Testis (tissue), 3 donors: Measurements from ENCODE around the gene HSPB7. TPM values are rescaled to one million over a fixed set of nuclear protein-coding genes. Genes with fewer than 3 reads are reported as not detected.
"Not testable (repeated sequence)": the region's sequence is repeated elsewhere in the genome, so short reads cannot be mapped to it uniquely, and the experiment has no call there.

Source experiments
- DNase-seq: peaks from one replicate; pipeline ENCODE4 v3.0.0-alpha.2; 2019
- H3K27ac ChIP-seq, 2 donors: fragments of 200-600 bp; sonication (generic); one replicate each; pipeline ENCODE4 v1.5.1; 2019
- H3K27me3 ChIP-seq: fragments of 200-600 bp; sonication (generic); one replicate; pipeline ENCODE4 v1.5.1; 2019
- H3K36me3 ChIP-seq: fragments of 200-600 bp; sonication (generic); one replicate; pipeline ENCODE4 v1.5.1; 2017; ENCODE audit warnings: low read depth; ENCODE audit errors: missing control alignments
- H3K4me1 ChIP-seq: fragments of 200-600 bp; sonication (generic); one replicate; pipeline ENCODE4 v1.5.1; 2019
- H3K4me3 ChIP-seq, 2 donors: fragments of 200-600 bp; sonication (generic); one replicate each; pipeline ENCODE4 v1.5.1; 2017 to 2019
- H3K9me3 ChIP-seq: fragments of 200-600 bp; sonication (generic); one replicate; pipeline ENCODE4 v1.5.1; 2017
- POLR2A ChIP-seq: fragments of 450-650 bp; IDR thresholded peaks from one replicate; pipeline ENCODE4 v1.6.1; 2017; ENCODE audit warnings: antibody characterized with exemption, mild to moderate bottlenecking, moderate library complexity
- WGBS, 2 donors: methylation state at CpG; one replicate each; pipeline ENCODE4 v1.1.5; 2018; 5-methylcytosine and 5-hydroxymethylcytosine counted together
- intact Hi-C: fragments of 100-400 bp; cut with DNase I; formaldehyde crosslinking; loops from one replicate; pipeline ENCODE4 v1.15.1; 2023; ENCODE audit warnings: low total_unique reads
- polyA plus RNA-seq: library from polyadenylated mRNA; stranded (reverse); fragments of 350-450 nt; fragmentation: Illumina TruSeq; extraction: RNeasy Lipid Tissue Mini Kit (QIAGEN cat#74804); gene quantifications from one replicate; pipeline ENCODE4 v1.2.3, GENCODE V29; 2014; ENCODE audit warnings: low read depth, low replicate concordance; ENCODE audit not compliant: insufficient read depth
- total RNA-seq, 2 donors: library from RNA; depleted of rRNA; stranded (reverse); fragments of >200 nt; gene quantifications; one replicate each; pipeline ENCODE4 v1.2.3, GENCODE V29; 2016
- TF ChIP-seq, protein P1 (sequence below), 3 experiments: fragments of 450-650 bp in 2 of 3; fragments of 200-600 bp in 1 of 3; sonication (generic) in 1 of 3; IDR thresholded peaks; one replicate each; pipeline ENCODE4 v1.5.1; 2016 to 2019; ENCODE audit warnings: antibody characterized with exemption in 3 of 3, mild to moderate bottlenecking in 2 of 3, moderate library complexity in 1 of 3

Gene HSPB7
- total and polyA plus RNA-seq, 3 donors from 2014 or later = 9.0 to 31.2 (median 11.7) TPM

DNA sequence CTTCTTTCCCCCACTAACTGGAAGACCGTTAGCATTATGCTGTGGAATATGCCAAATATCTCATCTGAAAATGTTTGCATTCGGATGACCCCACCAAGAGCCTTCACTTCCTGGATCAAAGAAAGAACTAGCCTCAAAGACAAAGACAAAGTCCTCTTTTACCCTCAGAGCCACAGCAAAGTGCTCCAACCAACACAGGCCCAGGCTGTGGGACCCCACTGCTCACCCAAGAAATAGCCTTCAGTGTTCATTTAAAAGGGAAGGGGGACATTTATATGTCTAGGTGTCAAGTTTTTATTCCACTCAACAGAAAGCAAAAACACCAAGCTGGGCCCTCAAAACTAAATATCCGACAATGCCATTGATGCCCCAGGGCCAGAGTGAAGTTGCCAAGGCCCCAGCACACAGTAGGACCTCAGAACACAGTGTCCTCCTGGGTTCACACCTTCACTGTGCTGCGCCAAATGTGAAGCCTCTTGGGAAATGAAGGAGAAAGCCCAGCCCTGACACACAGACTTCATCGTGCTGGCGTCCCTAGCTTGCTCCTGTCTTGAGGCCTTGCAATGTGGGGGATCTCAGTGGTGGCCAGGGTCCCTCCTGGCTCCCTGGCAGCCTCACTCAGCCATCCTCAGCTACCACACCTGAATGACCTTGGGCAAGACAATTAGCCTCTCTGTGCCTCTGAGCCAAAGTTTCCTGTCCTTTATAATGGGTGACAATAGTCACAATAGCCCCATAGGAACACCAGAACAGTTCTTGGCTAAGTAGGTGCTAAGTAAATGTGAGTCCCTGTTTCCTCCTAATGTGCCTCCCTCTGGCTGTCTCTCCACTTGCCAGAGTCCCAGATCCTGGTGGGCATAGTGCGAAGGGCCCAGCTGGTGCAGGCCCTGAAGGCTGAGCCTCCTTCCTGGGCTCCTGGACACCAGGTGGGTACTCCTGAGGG, 37.0 kb upstream of the HSPB7 start:
- WGBS, 2 donors = 78 to 81% methylated on average over 7 of the region's 7 CpGs
- intact Hi-C loops = no loop called here

DNA sequence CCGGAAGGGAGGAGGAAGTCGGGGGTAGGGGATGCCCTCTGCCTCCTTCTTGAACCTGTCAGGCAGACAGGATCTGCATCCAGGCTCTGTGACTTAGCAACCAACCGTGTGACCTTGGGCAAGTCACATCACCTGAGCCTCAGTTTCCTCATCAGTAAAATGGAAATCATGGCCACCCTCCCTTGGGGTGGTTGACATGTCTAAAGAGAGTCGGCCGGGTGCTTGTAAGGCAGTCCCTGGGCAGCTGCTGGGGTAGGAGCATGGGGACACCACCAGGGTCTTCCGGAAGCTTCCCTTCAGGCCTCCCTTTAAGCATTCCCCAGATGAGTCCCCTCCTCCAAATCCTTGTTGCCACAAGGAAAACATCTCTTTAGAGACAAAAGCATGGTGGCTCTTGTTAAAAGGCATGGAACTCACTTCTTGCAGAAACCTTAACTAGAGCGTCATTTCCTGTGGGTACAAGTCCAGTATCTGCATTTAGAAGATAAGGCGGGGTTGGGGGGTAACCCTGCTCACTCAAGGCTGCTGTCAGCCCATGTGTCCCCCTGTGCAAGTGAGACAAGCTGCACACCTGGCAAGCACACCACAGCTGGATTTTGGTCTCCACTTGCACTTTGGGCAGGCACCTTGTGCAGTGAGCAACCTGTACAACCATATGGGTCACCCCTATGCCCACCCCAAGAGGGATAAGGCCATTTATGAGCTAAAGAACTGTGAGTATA, 36.1 kb upstream of the HSPB7 start:
- no peaks in the 10 kb centered on the region for H3K9me3 ChIP-seq
- no peaks in the 10 kb centered on the region for H3K27me3 ChIP-seq
- TF ChIP-seq, protein P1, sequence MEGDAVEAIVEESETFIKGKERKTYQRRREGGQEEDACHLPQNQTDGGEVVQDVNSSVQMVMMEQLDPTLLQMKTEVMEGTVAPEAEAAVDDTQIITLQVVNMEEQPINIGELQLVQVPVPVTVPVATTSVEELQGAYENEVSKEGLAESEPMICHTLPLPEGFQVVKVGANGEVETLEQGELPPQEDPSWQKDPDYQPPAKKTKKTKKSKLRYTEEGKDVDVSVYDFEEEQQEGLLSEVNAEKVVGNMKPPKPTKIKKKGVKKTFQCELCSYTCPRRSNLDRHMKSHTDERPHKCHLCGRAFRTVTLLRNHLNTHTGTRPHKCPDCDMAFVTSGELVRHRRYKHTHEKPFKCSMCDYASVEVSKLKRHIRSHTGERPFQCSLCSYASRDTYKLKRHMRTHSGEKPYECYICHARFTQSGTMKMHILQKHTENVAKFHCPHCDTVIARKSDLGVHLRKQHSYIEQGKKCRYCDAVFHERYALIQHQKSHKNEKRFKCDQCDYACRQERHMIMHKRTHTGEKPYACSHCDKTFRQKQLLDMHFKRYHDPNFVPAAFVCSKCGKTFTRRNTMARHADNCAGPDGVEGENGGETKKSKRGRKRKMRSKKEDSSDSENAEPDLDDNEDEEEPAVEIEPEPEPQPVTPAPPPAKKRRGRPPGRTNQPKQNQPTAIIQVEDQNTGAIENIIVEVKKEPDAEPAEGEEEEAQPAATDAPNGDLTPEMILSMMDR (IDR thresholded peaks at IDR 0.05) = no peak
- no peak for TF ChIP-seq POLR2A
- intact Hi-C loops = no loop called here
- DNase-seq = no peak
- H3K27ac ChIP-seq = no peak overlapping the region
- H3K4me1 ChIP-seq = peaks cover 6% of the 10 kb centered on the region
- no peak overlapping the region for H3K4me3 ChIP-seq
- 64 to 68% methylated on average over 5 to 6 of the region's 8 CpGs for WGBS, 2 donors
- H3K36me3 ChIP-seq = no peaks in the 10 kb centered on the region

More for the DNA sequence above, 37.0 kb upstream of the HSPB7 start:
- H3K4me3 ChIP-seq = no peak overlapping the region
- H3K9me3 ChIP-seq = no peaks in the 10 kb centered on the region
- TF ChIP-seq, protein P1 (IDR thresholded peaks at IDR 0.05) = no peak
- no peak for TF ChIP-seq POLR2A
- no peak overlapping the region for H3K27ac ChIP-seq
- no peak for DNase-seq
- H3K4me1 ChIP-seq = peaks cover 6% of the 10 kb centered on the region
- no peaks in the 10 kb centered on the region for H3K27me3 ChIP-seq
- no peaks in the 10 kb centered on the region for H3K36me3 ChIP-seq

DNA sequence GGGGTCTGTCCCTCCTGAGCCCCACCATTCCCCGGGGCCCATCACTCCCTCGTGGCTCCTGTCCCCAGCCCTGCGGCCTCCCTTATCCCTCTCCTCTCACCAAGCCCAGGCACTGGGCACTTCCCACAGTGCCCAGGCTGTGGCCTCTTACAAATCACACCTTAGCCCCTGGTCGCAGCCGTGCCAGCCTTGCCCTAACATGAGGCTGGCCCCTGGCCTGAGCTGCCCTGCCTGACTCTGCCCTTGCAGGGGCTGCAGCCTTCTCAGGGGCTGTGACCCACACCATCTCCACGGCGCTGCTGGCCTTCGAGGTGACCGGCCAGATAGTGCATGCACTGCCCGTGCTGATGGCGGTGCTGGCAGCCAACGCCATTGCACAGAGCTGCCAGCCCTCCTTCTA, 34.1 kb upstream of the HSPB7 start:
- WGBS, 2 donors = 77 to 79% methylated on average over 12 of the region's 12 CpGs
- intact Hi-C loops, H3K4me3 ChIP-seq: not testable (repeated sequence)

DNA sequence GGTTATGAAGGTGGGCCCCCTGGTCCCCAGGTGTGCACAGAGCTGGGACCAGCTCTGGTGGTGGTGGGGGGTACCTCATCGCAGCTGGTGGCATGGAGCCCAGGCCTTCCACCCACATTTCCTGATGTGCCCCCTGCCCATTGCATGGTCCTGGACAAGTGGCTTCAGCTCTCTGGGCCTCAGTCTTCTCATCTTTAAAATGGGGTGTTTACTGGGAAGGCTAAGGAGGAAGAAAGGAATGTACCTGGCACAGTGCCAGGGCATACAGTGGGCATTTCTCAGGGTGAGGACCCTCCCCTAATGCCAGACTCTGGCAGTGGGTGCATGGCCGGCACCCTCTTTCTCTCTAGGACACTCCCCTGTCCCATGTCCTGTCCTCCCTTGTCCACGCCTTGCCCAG, 33.2 kb upstream of the HSPB7 start:
- no peaks in the 10 kb centered on the region for H3K9me3 ChIP-seq
- no peaks in the 10 kb centered on the region for H3K36me3 ChIP-seq
- 94% methylated on average over 3 of the region's 3 CpGs for WGBS, 2 donors
- no peak overlapping the region for H3K4me3 ChIP-seq
- no peak for DNase-seq
- H3K27me3 ChIP-seq = no peaks in the 10 kb centered on the region
- intact Hi-C loops = no loop called here
- TF ChIP-seq, protein P1 (IDR thresholded peaks at IDR 0.05) = no peak
- no peak for TF ChIP-seq POLR2A
- H3K27ac ChIP-seq = no peak overlapping the region
- peaks cover 4% of the 10 kb centered on the region for H3K4me1 ChIP-seq

More for the DNA sequence above, 34.1 kb upstream of the HSPB7 start:
- H3K9me3 ChIP-seq, H3K27me3 ChIP-seq, H3K36me3 ChIP-seq, H3K27ac ChIP-seq, DNase-seq, H3K4me1 ChIP-seq: not testable (repeated sequence)

DNA sequence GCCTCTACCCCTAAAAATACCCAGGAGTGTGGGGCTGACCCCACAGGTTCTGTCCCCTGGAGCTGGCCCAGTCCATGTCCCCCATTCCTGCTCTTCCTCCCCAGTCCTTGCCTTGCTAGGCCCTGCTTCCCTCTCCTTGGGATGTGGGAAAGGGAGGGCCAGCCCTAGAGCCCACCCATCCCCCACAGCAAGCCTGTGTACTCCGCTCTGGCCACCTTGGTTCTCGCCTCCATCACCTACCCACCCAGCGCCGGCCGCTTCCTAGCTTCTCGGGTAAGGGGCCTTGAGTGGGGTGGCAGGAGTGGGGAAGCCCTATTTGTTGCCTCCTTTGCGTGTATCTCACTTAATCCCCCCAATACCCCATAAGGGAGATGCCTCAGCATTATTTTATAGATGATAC, 32.5 kb upstream of the HSPB7 start:
- no peak for DNase-seq
- H3K36me3 ChIP-seq = no peaks in the 10 kb centered on the region
- H3K27ac ChIP-seq = no peak overlapping the region
- 89 to 96% methylated on average over 7 of the region's 7 CpGs for WGBS, 2 donors
- no peaks in the 10 kb centered on the region for H3K9me3 ChIP-seq
- H3K4me3 ChIP-seq = no peak overlapping the region
- H3K4me1 ChIP-seq = peaks cover 4% of the 10 kb centered on the region
- H3K27me3 ChIP-seq = no peaks in the 10 kb centered on the region
- intact Hi-C loops = no loop called here
- no peak for TF ChIP-seq POLR2A
- TF ChIP-seq, protein P1 (IDR thresholded peaks at IDR 0.05) = no peak
